GM12891 (cell line): ENCODE data around the gene CORO2B.

Experiments used
- PAX5 ChIP-seq: IDR thresholded peaks from 2 replicates; pipeline ENCODE4 v1.6.1; 2011; ENCODE audit warnings: low read length, moderate library complexity, mild to moderate bottlenecking; ENCODE audit not compliant: insufficient read depth, severe bottlenecking
- POLR2A ChIP-seq: IDR thresholded peaks from 2 replicates; pipeline ENCODE4 v1.6.1; 2011; ENCODE audit warnings: low read depth, low read length, control low read depth
- POLR2AphosphoS5 ChIP-seq: IDR thresholded peaks from 2 replicates; pipeline ENCODE4 v1.6.1; 2011; ENCODE audit warnings: low read depth, low read length, control low read depth
- POU2F2 ChIP-seq: IDR thresholded peaks from 2 replicates; pipeline ENCODE4 v1.6.1; 2011; ENCODE audit warnings: low read depth, mild to moderate bottlenecking, control low read depth, low read length, moderate library complexity
- SPI1 ChIP-seq: IDR thresholded peaks from 2 replicates; pipeline ENCODE4 v1.6.1; 2011; ENCODE audit warnings: low read depth, low read length, control low read depth
- TAF1 ChIP-seq: IDR thresholded peaks from 2 replicates; pipeline ENCODE4 v1.6.1; 2011; ENCODE audit warnings: low read depth, low read length, control low read depth

- TF ChIP-seq POLR2AphosphoS5, result no peak
- no peak for TF ChIP-seq POLR2A
- TF ChIP-seq TAF1, result no peak
- no peak for TF ChIP-seq SPI1
- no peak for TF ChIP-seq POU2F2
- no peak for TF ChIP-seq PAX5
These were observed 20.2 kb upstream of the CORO2B start for GRCh38 chr15:68558318-68559305.
